Body of pancreas (tissue), 4 donors: ENCODE results near the gene FAM76B.

Source experiments
- CTCF ChIP-seq, 7 experiments: fragments of 450-650 bp in 4 of 7; fragments of 200-600 bp in 3 of 7; sonication (generic) in 3 of 7; IDR thresholded peaks; one replicate each; pipeline ENCODE4 v1.5.1; 2016 to 2019; ENCODE audit warnings: antibody characterized with exemption in 7 of 7
- POLR2A ChIP-seq, 3 donors: fragments of 450-650 bp; IDR thresholded peaks; one replicate each; pipeline ENCODE4 v1.6.1; 2016; ENCODE audit warnings: antibody characterized with exemption in 3 of 3, mild to moderate bottlenecking in 2 of 3

DNA sequence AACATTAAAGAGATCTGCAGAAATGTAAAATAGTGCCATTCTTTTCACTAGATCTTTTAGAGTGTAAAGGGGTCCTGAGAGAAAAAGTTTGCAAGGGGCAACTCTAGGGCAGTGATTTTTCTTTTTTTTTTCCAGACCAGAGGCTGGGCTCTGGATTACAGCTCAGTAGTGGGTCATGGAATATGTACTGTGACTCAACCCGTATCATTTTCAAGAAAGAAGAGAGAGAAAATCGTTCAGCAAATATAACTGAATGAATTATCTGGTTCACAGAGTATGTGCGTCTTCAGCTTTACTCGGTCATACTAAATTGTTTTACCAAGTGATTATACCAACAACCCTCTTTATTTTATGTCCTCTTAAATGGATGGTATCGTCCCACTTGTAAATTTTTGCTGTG lies 4.5 kb upstream of the FAM76B start:
- TF ChIP-seq CTCF (IDR thresholded peaks at IDR 0.05) (no peak), POLR2A (IDR thresholded peaks at IDR 0.05) (no peak)
